Gastroesophageal sphincter (tissue), 3 donors: ENCODE measurements around the gene SHH.

ENCODE experiments used
- CTCF ChIP-seq, 4 experiments: fragments of 200-600 bp in 2 of 4; fragments of 450-650 bp in 2 of 4; sonication (generic) in 1 of 4; IDR thresholded peaks; one replicate each; pipeline ENCODE4 v1.5.1; 2017 to 2019; ENCODE audit warnings: antibody characterized with exemption in 4 of 4, mild to moderate bottlenecking in 2 of 4, moderate library complexity in 2 of 4
- EP300 ChIP-seq: sonication (generic); formaldehyde crosslinking; IDR thresholded peaks from one replicate; pipeline ENCODE4 v1.6.1; 2017; ENCODE audit warnings: antibody characterized with exemption, mild to moderate bottlenecking

DNA sequence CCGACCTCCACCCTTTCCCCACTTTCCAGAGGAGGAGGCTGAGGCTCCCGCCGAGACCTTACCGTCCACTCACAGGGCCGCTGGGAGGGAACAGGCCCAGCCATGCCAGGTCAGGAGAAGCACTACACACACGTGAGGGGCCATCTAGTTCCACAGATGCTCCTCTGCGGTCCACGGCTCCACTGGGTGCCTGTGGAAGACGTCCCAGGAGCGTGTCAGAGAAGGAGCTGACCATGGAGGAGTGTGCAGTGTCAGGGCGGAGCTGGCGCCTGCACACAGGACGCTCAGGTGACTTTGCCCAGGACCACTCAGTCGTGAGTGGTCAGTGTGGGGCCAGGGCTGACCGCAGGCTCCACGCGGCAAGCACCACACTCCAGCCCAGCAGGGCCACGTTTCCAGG, 8.0 kb upstream of the SHH start:
- TF ChIP-seq EP300 (no peak), CTCF (IDR thresholded peaks at IDR 0.05) (no peak)
